Common myeloid progenitor, CD34-positive (primary cell): ENCODE measurements around the gene CTNNA2.

Experiments
- CTCF ChIA-PET: fragments of 350-600 bp; sonication (Branson Sonifier 250); formaldehyde crosslinking; loops from one replicate; lab custom pipeline; 2021; ENCODE audit warnings: antibody characterized with exemption; lab: Charles Lee
- POLR2A ChIA-PET: fragments of 350-600 bp; sonication (Branson Sonifier 250); formaldehyde crosslinking; loops from one replicate; lab custom pipeline; 2021; ENCODE audit warnings: antibody characterized with exemption; lab: Charles Lee
- DNase-seq, 3 donors: peaks; one replicate each; pipeline versions ENCODE4 v3.0.0 to v3.0.0-alpha.2; 2013
- H3K27ac ChIP-seq, 2 experiments: 1 replicate in 1 of 2; 2 replicates in 1 of 2; pipeline ENCODE4 v1.7.0; 2013; ENCODE audit warnings: inconsistent platforms in 2 of 2, low read length in 2 of 2, mild to moderate bottlenecking in 2 of 2, low read depth in 1 of 2, moderate library complexity in 1 of 2; ENCODE audit not compliant: severe bottlenecking in 2 of 2, insufficient read depth in 1 of 2, poor library complexity in 1 of 2
- H3K27me3 ChIP-seq, 5 experiments: replicated peaks in 2 of 5; 1 replicate in 3 of 5; 2 replicates in 2 of 5; pipeline versions ENCODE4 v1.6.1 to v1.7.0; 2013; ENCODE audit warnings: low read length in 4 of 5, mild to moderate bottlenecking in 2 of 5, moderate library complexity in 2 of 5, inconsistent platforms in 1 of 5; ENCODE audit not compliant: insufficient read depth in 5 of 5, control insufficient read depth in 4 of 5
- H3K36me3 ChIP-seq, 4 experiments: 1 replicate in 2 of 4; 2 replicates in 2 of 4; pipeline versions ENCODE4 v1.6.1 to v1.7.0; 2013; ENCODE audit warnings: low read length in 3 of 4, control low read depth in 1 of 4, mild to moderate bottlenecking in 1 of 4; ENCODE audit not compliant: control insufficient read depth in 4 of 4, insufficient read depth in 4 of 4
- H3K4me1 ChIP-seq, 4 experiments: 1 replicate in 3 of 4; 2 replicates in 1 of 4; pipeline versions ENCODE4 v1.6.1 to v1.7.1; 2013; ENCODE audit warnings: low read length in 3 of 4, mild to moderate bottlenecking in 3 of 4, control low read depth in 1 of 4, inconsistent platforms in 1 of 4, moderate library complexity in 1 of 4; ENCODE audit not compliant: control insufficient read depth in 4 of 4, insufficient read depth in 4 of 4; ENCODE audit errors: control extremely low read depth in 1 of 4
- H3K4me3 ChIP-seq, 7 experiments: 1 replicate in 4 of 7; 2 replicates in 3 of 7; pipeline versions ENCODE4 v1.5.1 to v1.7.0; 2013; ENCODE audit warnings: mild to moderate bottlenecking in 7 of 7, low read length in 6 of 7, moderate library complexity in 6 of 7, inconsistent platforms in 2 of 7, low read depth in 2 of 7, control low read depth in 1 of 7; ENCODE audit not compliant: insufficient read depth in 4 of 7, control insufficient read depth in 1 of 7; ENCODE audit errors: extremely low read depth in 1 of 7
- H3K9me3 ChIP-seq, 5 experiments: 1 replicate in 4 of 5; 2 replicates in 1 of 5; pipeline versions ENCODE4 v1.6.1 to v1.7.1; 2013; ENCODE audit warnings: low read length in 4 of 5, mild to moderate bottlenecking in 2 of 5, inconsistent platforms in 1 of 5, low read depth in 1 of 5, moderate library complexity in 1 of 5; ENCODE audit not compliant: control insufficient read depth in 4 of 5, insufficient read depth in 2 of 5; ENCODE audit errors: control extremely low read depth in 1 of 5
- WGBS: methylation state at CpG from one replicate; pipeline ENCODE4 v1.1.5; 2013; ENCODE audit not compliant: insufficient coverage; 5-methylcytosine and 5-hydroxymethylcytosine counted together

Gene CTNNA2

GRCh38 chr2:80244905-80245584 lies 732.2 kb downstream of the CTNNA2 start:
- ChIA-PET CTCF (interaction anchor here (0.6 to 0.7 kb wide), 2 partner anchors 208 to 240 kb away, joined by 3 read pairs; no protein-coding TSS in a partner anchor), POLR2A (interaction anchor here (0.5 to 0.7 kb wide), 3 partner anchors 12 to 140 kb away, joined by 3 read pairs; no protein-coding TSS in a partner anchor)
- DNase-seq = peak; percentile 19 to 73 (median 61)
- no peaks in the 10 kb centered on the region for H3K27me3 ChIP-seq
- H3K4me1 ChIP-seq = peaks cover 0 to 12% (median 3%) of the 10 kb centered on the region in 4 experiments
- 0% methylated on average over 4 of the region's 8 CpGs for WGBS
- H3K4me3 ChIP-seq = peak overlapping the region in 3 of 7 experiments; percentile 20 to 59 (median 40)
- no peaks in the 10 kb centered on the region for H3K9me3 ChIP-seq
- H3K27ac ChIP-seq = no peak overlapping the region
- H3K36me3 ChIP-seq = no peaks in the 10 kb centered on the region

- Histone ChIP-seq H3K9me3 (peaks cover 0 to under 1% (median 0%) of the 10 kb centered on the region in 5 experiments), H3K27ac (no peak overlapping the region), H3K36me3 (no peaks in the 10 kb centered on the region), H3K27me3 (no peaks in the 10 kb centered on the region), H3K4me3 (no peak overlapping the region), H3K4me1 (peaks cover 0 to 12% (median 3%) of the 10 kb centered on the region in 4 experiments)
- no CpG with 5 or more reads among the region's 1 CpG for WGBS
- POLR2A ChIA-PET = no interaction called here
- peak in 1 of 3 donors; percentile 9 for DNase-seq
- CTCF ChIA-PET = no interaction called here
These were observed 733.7 kb downstream of the CTNNA2 start for GRCh38 chr2:80246534-80246933.

GRCh38 chr2:80247339-80247738 lies 734.5 kb downstream of the CTNNA2 start:
- Histone ChIP-seq H3K4me3 (no peak overlapping the region), H3K27ac (no peak overlapping the region), H3K27me3 (no peaks in the 10 kb centered on the region), H3K4me1 (peaks cover 0 to 12% (median 3%) of the 10 kb centered on the region in 4 experiments), H3K36me3 (no peaks in the 10 kb centered on the region), H3K9me3 (peaks cover 0 to 3% (median 0%) of the 10 kb centered on the region in 5 experiments)
- no peak for DNase-seq
- ChIA-PET CTCF (interaction anchor here (1.8 kb wide), 1 partner anchor 8 kb away, joined by 6 read pairs; no protein-coding TSS in a partner anchor), POLR2A (no interaction called here)
- WGBS = 100% methylated on average over 2 of the region's 3 CpGs

GRCh38 chr2:80248146-80248545 lies 735.3 kb downstream of the CTNNA2 start:
- Histone ChIP-seq H3K9me3 (peaks cover 0 to 3% (median 0%) of the 10 kb centered on the region in 5 experiments), H3K4me3 (no peak overlapping the region), H3K36me3 (no peaks in the 10 kb centered on the region), H3K27ac (no peak overlapping the region), H3K4me1 (peaks cover 0 to 12% (median 2%) of the 10 kb centered on the region in 4 experiments), H3K27me3 (no peaks in the 10 kb centered on the region)
- WGBS = 100% methylated on average over 3 of the region's 3 CpGs
- ChIA-PET POLR2A (no interaction called here), CTCF (interaction anchor here (1.8 kb wide), 1 partner anchor 9 kb away, joined by 6 read pairs; no protein-coding TSS in a partner anchor)
- no peak for DNase-seq

- Histone ChIP-seq H3K27me3 (no peaks in the 10 kb centered on the region), H3K36me3 (no peaks in the 10 kb centered on the region), H3K4me1 (no peaks in the 10 kb centered on the region), H3K27ac (no peak overlapping the region), H3K9me3 (peaks cover 0 to 3% (median 0%) of the 10 kb centered on the region in 5 experiments), H3K4me3 (no peak overlapping the region)
- ChIA-PET CTCF (no interaction called here), POLR2A (no interaction called here)
- no peak for DNase-seq
- WGBS = 100% methylated on average over 6 of the region's 7 CpGs
These were observed 739.6 kb downstream of the CTNNA2 start for GRCh38 chr2:80252294-80252986.

- Histone ChIP-seq H3K27me3 (no peaks in the 10 kb centered on the region), H3K9me3 (peaks cover 0 to 3% (median 0%) of the 10 kb centered on the region in 5 experiments), H3K27ac (no peak overlapping the region), H3K4me3 (no peak overlapping the region), H3K4me1 (no peaks in the 10 kb centered on the region), H3K36me3 (no peaks in the 10 kb centered on the region)
- POLR2A ChIA-PET = no interaction called here
- CTCF ChIA-PET = interaction anchor here (1.2 kb wide), 1 partner anchor 47 kb away, joined by 3 read pairs; no protein-coding TSS in a partner anchor
- 83% methylated on average over 2 of the region's 9 CpGs for WGBS
- peak in 1 of 3 donors; percentile 0 for DNase-seq
These were observed 743.3 kb downstream of the CTNNA2 start for GRCh38 chr2:80255918-80256781.
